HL-60/S4 treated with phorbol 12-myristate 13-acetate at 8.2 ng/mL for 4 days and 3 days (cell line): Measurements from ENCODE around the gene FASN.
"Not testable (repeated sequence)": the region's sequence is repeated elsewhere in the genome, so short reads cannot be mapped to it uniquely, and the experiment has no call there.

Experiments used
- in situ Hi-C: fragments of 300-500 bp; cut with MboI; formaldehyde crosslinking; loops from 2 replicates; pipeline ENCODE4 v1.15.0; 2022; ENCODE audit warnings: low sequenced_read_pairs

The FASN gene

GRCh38 chr17:82047914-82048570, 50.0 kb downstream of the FASN start:
- in situ Hi-C loops, result no loop called here

GRCh38 chr17:82047379-82047778, 50.7 kb downstream of the FASN start:
- in situ Hi-C loops, result no loop called here

- in situ Hi-C loops, result no loop called here
Observed at GRCh38 chr17:82046903-82047302, 51.1 kb downstream of the FASN start.

- in situ Hi-C loops, result no loop called here
Observed at GRCh38 chr17:82045936-82046484, 52.0 kb downstream of the FASN start.

GRCh38 chr17:82043507-82043906, 54.5 kb downstream of the FASN start:
- in situ Hi-C loops, result no loop called here

GRCh38 chr17:82042649-82043048, 55.4 kb downstream of the FASN start:
- in situ Hi-C loops, result no loop called here

GRCh38 chr17:82041144-82041814, 56.8 kb downstream of the FASN start:
- in situ Hi-C loops, result no loop called here

GRCh38 chr17:82039695-82040299, 58.2 kb downstream of the FASN start:
- in situ Hi-C loops, result no loop called here

- in situ Hi-C loops, result not testable (repeated sequence)
Observed at GRCh38 chr17:82038796-82039409, 59.1 kb downstream of the FASN start.

- in situ Hi-C loops, result no loop called here
Observed at GRCh38 chr17:82037889-82038195, 60.2 kb downstream of the FASN start.

- in situ Hi-C loops, result no loop called here
Observed at GRCh38 chr17:82037092-82037888, 60.7 kb downstream of the FASN start, which contains the start of gene DCXR. TSS of gene DCXR (minus strand) at chr17:82037697. CDS start at chr17:82037682, 15 bp downstream.

- in situ Hi-C loops, result no loop called here
Observed at GRCh38 chr17:82036634-82037091, 61.4 kb downstream of the FASN start.

GRCh38 chr17:82035956-82036633, 61.9 kb downstream of the FASN start:
- in situ Hi-C loops, result no loop called here

- in situ Hi-C loops, result no loop called here
Observed at GRCh38 chr17:82035488-82035887, 62.5 kb downstream of the FASN start.

- in situ Hi-C loops, result no loop called here
Observed at GRCh38 chr17:82034371-82035011, 63.5 kb downstream of the FASN start.

GRCh38 chr17:82033359-82034085, 64.5 kb downstream of the FASN start:
- in situ Hi-C loops, result no loop called here

GRCh38 chr17:82031885-82032627, 66.0 kb downstream of the FASN start:
- in situ Hi-C loops, result no loop called here

- in situ Hi-C loops, result no loop called here
Observed at GRCh38 chr17:82031303-82031884, 66.6 kb downstream of the FASN start, which contains the start of gene RAC3. TSS of gene RAC3 (plus strand) at chr17:82031678. CDS start at chr17:82031762, 84 bp downstream.
